Activated B cell treated with CpG ODN at 0.5 μM for 24 hours (primary cell): Measurements from ENCODE around the gene WNT3A. TPM values are rescaled to one million over a fixed set of nuclear protein-coding genes. Genes with fewer than 3 reads are reported as not detected.

Experiments used
- ATAC-seq: fragments of 200-7000 bp; cut with Tn5 transposase; one replicate; pipeline ENCODE4 v1.10.0; 2021; ENCODE audit warnings: low read depth, mild to moderate bottlenecking, moderate library complexity
- CTCF ChIA-PET: fragments of 350-600 bp; sonication (Branson Sonifier 250); formaldehyde crosslinking; loops from one replicate; lab custom pipeline; 2021; ENCODE audit warnings: antibody characterized with exemption; lab: Charles Lee
- POLR2A ChIA-PET: fragments of 350-600 bp; sonication (Branson Sonifier 250); formaldehyde crosslinking; loops from one replicate; lab custom pipeline; 2021; ENCODE audit warnings: antibody characterized with exemption; lab: Charles Lee
- DNase-seq: peaks from one replicate; pipeline ENCODE4 v3.0.0; 2022
- H3K27ac Mint-ChIP-seq: one replicate; pipeline ENCODE4 v1.8.0; 2020; ENCODE audit warnings: mixed read lengths
- H3K27me3 Mint-ChIP-seq: one replicate; pipeline ENCODE4 v1.8.0; 2021; ENCODE audit warnings: mixed read lengths
- H3K36me3 Mint-ChIP-seq: one replicate; pipeline ENCODE4 v1.8.0; 2021; ENCODE audit warnings: low read depth, mixed read lengths
- H3K4me1 Mint-ChIP-seq: one replicate; pipeline ENCODE4 v1.8.0; 2021; ENCODE audit warnings: mixed read lengths
- H3K4me3 Mint-ChIP-seq: one replicate; pipeline ENCODE4 v1.8.0; 2020; ENCODE audit warnings: mild to moderate bottlenecking, mixed read lengths
- H3K9me3 Mint-ChIP-seq: one replicate; pipeline ENCODE4 v1.8.0; 2020; ENCODE audit warnings: mixed read lengths
- intact Hi-C: fragments of 100-400 bp; cut with micrococcal nuclease; formaldehyde crosslinking; loops from one replicate; pipeline ENCODE4 v1.15.1; 2024
- total RNA-seq: library from RNA; stranded (reverse); gene quantifications from 2 replicates; pipeline ENCODE4 v1.2.3, GENCODE V29; 2022
- TF ChIP-seq, protein P1 (sequence below): fragments of 200-600 bp; IDR thresholded peaks from one replicate; pipeline ENCODE4 v1.8.0; 2022; ENCODE audit warnings: antibody characterized with exemption, mild to moderate bottlenecking

WNT3A gene
- total RNA-seq, 1 donor from 2014 or later = not detected

DNA sequence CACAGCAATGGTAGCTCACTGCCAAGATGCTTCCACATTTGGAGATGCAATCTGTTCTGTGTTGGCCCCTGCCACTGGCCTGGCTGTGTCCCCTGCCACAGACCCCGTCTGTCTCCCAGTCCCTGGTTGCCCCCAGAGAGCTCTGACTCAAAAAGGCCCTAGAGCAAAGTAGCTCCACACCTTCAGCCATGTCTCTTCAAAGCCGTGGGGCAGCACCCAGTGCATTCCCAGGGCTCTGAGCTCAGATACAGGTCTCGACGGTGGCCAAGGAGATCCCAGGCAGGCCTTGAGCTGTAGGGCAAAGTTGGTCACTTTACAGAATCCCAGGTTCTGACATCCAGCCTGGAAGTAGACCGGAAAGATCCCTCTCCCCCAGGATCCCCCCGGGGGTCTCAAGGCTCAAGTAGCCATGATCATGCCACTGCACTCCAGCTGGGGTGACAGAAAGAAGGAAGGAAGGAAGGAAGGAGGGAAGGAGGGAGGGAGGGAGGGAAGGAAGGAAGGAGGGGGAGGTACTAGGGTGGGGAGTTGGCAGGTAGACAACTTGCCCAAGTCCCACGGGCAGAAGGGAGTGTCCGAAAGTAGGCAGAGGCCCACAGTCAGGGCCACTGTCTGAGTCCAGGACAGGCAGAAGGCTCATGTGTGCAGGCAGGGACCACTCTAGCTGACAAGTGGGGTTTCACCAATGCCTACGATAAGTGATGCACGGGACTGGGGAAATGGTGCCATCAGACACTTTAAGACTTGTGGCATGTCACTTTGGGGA lies 71.0 kb downstream of the WNT3A start:
- Mint-ChIP-seq H3K4me3 (no peak overlapping the region), H3K27me3 (no peaks in the 10 kb centered on the region), H3K9me3 (no peaks in the 10 kb centered on the region), H3K27ac (no peak overlapping the region), H3K4me1 (peaks cover 6% of the 10 kb centered on the region), H3K36me3 (no peaks in the 10 kb centered on the region)
- intact Hi-C loops = no loop called here
- ChIA-PET CTCF (no interaction called here), POLR2A (interaction anchor here (0.7 to 0.9 kb wide), 2 partner anchors 31 to 205 kb away, joined by 3 read pairs; no protein-coding TSS in a partner anchor)
- DNase-seq = no peak
- TF ChIP-seq, protein P1, sequence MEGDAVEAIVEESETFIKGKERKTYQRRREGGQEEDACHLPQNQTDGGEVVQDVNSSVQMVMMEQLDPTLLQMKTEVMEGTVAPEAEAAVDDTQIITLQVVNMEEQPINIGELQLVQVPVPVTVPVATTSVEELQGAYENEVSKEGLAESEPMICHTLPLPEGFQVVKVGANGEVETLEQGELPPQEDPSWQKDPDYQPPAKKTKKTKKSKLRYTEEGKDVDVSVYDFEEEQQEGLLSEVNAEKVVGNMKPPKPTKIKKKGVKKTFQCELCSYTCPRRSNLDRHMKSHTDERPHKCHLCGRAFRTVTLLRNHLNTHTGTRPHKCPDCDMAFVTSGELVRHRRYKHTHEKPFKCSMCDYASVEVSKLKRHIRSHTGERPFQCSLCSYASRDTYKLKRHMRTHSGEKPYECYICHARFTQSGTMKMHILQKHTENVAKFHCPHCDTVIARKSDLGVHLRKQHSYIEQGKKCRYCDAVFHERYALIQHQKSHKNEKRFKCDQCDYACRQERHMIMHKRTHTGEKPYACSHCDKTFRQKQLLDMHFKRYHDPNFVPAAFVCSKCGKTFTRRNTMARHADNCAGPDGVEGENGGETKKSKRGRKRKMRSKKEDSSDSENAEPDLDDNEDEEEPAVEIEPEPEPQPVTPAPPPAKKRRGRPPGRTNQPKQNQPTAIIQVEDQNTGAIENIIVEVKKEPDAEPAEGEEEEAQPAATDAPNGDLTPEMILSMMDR = no peak
- no peak for ATAC-seq

DNA sequence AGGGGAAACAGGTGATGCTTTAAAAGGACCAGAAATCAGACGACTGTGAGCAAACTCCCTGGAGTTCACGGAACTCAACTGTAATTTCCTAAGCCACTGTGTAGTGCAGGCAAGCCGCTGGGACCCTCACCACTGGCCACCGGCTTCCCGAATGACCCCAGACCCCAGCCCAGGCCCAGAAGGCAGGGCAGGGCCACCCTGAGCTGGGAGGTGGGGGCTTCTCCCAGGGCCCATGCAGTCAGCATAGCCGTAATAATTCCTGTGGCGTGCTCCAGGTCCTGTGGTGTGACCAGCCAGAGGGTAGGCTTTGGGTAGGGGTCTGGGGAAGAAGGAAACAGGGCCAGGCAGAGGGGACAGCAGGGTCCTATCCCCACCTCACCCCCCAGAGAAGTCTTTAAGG lies 72.2 kb downstream of the WNT3A start:
- TF ChIP-seq, protein P1 = no peak
- intact Hi-C loops = no loop called here
- no peaks in the 10 kb centered on the region for H3K9me3 Mint-ChIP-seq
- H3K4me3 Mint-ChIP-seq = no peak overlapping the region
- H3K27ac Mint-ChIP-seq = no peak overlapping the region
- ChIA-PET CTCF (no interaction called here), POLR2A (no interaction called here)
- H3K36me3 Mint-ChIP-seq = peaks cover 9% of the 10 kb centered on the region
- H3K4me1 Mint-ChIP-seq = peaks cover 14% of the 10 kb centered on the region
- ATAC-seq (no peak), DNase-seq (no peak)
- no peaks in the 10 kb centered on the region for H3K27me3 Mint-ChIP-seq

DNA sequence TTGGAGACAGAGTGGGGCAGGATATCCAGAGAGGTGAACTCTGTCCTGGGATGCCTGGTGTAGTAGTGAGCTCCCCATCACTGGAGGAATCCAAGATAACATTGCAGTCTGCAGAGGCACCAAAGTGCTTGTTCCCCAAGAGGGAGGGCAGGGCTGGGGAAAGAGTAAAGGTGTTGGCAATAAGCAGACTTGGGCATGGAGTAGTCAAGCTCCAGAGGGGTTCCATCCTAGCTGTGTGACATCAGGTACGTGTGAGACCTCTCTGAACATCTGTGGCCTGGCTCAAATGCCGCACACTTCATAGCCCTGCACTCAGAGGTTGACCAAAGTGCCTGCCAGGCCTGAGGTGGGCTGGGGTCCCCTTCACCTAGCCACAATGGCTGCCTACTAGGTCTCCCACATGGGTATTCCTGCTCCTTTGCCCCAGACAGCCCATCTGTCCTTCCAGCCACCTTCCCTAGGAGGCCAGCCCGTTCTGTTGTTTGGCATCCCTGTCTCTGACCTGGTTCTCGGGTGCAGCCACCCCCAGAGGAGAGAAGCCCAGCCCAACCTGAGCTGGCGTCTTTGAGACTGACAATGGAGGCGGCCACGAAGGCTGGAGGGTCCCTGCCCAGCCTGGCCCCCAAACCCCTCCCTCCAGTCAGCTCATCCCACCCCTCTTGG lies 72.9 kb downstream of the WNT3A start:
- POLR2A ChIA-PET = no interaction called here
- Mint-ChIP-seq H3K36me3 (peaks cover 13% of the 10 kb centered on the region), H3K27me3 (no peaks in the 10 kb centered on the region), H3K4me3 (no peak overlapping the region), H3K27ac (no peak overlapping the region), H3K9me3 (no peaks in the 10 kb centered on the region), H3K4me1 (peaks cover 21% of the 10 kb centered on the region)
- CTCF ChIA-PET = no interaction called here
- DNase-seq (no peak), ATAC-seq (no peak)
- intact Hi-C loops = loop anchor here (10.0 kb wide), 1 partner anchor 1425 kb away; the partner anchor contains the start of gene NUP133
- TF ChIP-seq, protein P1 = no peak

DNA sequence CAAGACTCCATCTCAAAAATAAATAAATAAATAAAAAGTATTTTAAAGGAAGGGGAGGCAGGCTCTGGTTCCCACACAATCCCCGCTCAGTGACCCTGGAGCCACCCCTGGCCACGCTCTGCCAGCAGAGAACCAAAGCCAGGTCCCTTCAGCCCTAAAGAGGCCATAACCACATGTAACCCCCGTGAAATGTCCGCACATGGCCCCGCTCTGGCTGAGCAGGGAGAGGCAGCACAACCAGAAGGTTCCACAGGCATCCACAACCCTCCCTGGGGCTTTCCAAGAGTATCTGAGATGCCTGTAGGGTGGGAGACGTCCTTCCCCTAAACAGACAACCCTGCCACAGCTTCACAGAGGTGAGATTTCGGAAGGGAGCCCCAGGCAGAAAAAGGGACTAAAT lies 74.3 kb downstream of the WNT3A start:
- ATAC-seq (no peak), DNase-seq (no peak)
- peaks cover 18% of the 10 kb centered on the region for H3K36me3 Mint-ChIP-seq
- H3K27me3 Mint-ChIP-seq = no peaks in the 10 kb centered on the region
- intact Hi-C loops = loop anchor here (10.0 kb wide), 1 partner anchor 1424 kb away; the partner anchor contains the start of gene NUP133
- H3K9me3 Mint-ChIP-seq = no peaks in the 10 kb centered on the region
- H3K4me1 Mint-ChIP-seq = peaks cover 35% of the 10 kb centered on the region
- POLR2A ChIA-PET = interaction anchor here (0.6 to 2.6 kb wide), 4 partner anchors 59 to 539 kb away, joined by 3 to 26 read pairs (median 12); partner anchors contain the start of genes GUK1, IBA57 and TRIM11
- CTCF ChIA-PET = no interaction called here
- peak overlapping the region; percentile 84 for H3K4me3 Mint-ChIP-seq
- TF ChIP-seq, protein P1 = no peak
- no peak overlapping the region for H3K27ac Mint-ChIP-seq
